Measurements from ENCODE around the gene PTHLH.
A peak's percentile ranks its signal among the peaks of the same experiment; 100 is the strongest.

DNA sequence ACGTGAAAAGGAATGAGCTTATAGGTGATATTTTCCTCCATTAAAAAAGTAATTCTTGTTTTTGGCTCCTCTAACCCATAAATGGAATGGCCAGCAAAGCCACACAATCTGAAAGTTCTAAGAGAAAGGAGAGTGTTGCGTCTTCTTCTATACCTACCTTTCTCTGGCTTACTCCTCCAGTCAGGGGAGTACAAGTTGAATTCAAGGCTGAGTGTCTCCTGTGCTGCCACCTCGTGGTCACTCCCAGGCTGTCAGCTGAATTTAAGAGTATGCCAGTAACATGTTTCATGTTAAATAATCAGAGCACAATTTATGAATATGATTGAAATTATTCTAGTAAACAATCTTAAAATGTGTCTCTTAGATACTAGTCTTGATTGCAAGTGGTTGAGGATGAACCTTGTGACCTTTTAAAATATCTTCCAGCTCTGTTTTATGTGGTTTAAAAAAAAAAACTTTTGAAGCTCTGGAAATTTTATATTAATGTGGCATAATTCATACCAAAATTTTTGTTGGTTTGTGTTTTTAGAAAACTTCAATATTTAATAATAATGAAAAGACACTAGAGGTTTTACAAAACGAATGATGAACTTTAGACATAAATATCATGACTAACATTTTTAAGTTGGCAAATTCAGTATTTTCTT, 31.7 kb downstream of the PTHLH start:
- TF ChIP-seq REST (IDR thresholded peaks at IDR 0.05; ENCODE audit: low read depth, low read length) (no peak), CTCF (IDR thresholded peaks at IDR 0.05 in 2 of 3, conservative IDR thresholded peaks at IDR 0.05 in 1 of 3; ENCODE audit: control insufficient read depth in 2 of 3, extremely low read depth in 1 of 3, insufficient read depth in 1 of 3, low read depth in 3 of 3, low read length in 3 of 3) (peak; percentile 82 to 91 (median 87))

All from GM12878 (cell line).